ENCODE measurements around the gene DAGLA.

- no peak for TF ChIP-seq CTCF (IDR thresholded peaks at IDR 0.05)
- TF ChIP-seq POLR2A (IDR thresholded peaks at IDR 0.05) = no peak
Observed at GRCh38 chr11:61694946-61695706, 14.9 kb downstream of the DAGLA start.
